Activated CD4-positive, alpha-beta T cell treated with anti-CD3 and anti-CD28 coated beads for 36 hours (primary cell): ENCODE data around the gene SLC30A10. TPM values are rescaled to one million over a fixed set of nuclear protein-coding genes. Genes with fewer than 3 reads are reported as not detected.
"Not testable (repeated sequence)": the region's sequence is repeated elsewhere in the genome, so short reads cannot be mapped to it uniquely, and the experiment has no call there.

Experiments
- ATAC-seq: fragments of 200-7000 bp; cut with Tn5 transposase; one replicate; pipeline ENCODE4 v1.10.0; 2021; ENCODE audit warnings: mild to moderate bottlenecking, moderate library complexity
- CTCF ChIA-PET: fragments of 350-600 bp; sonication (Branson Sonifier 250); formaldehyde crosslinking; loops from one replicate; lab custom pipeline; 2021; ENCODE audit warnings: antibody characterized with exemption; lab: Charles Lee
- POLR2A ChIA-PET: fragments of 350-600 bp; sonication (Branson Sonifier 250); formaldehyde crosslinking; loops from one replicate; lab custom pipeline; 2021; ENCODE audit warnings: antibody characterized with exemption, inconsistent platforms; lab: Charles Lee
- DNase-seq: peaks from one replicate; pipeline ENCODE4 v3.0.0-alpha.2; 2020
- H3K27ac Mint-ChIP-seq: one replicate; pipeline ENCODE4 v1.8.0; 2021; ENCODE audit warnings: mixed read lengths
- H3K27me3 Mint-ChIP-seq: one replicate; pipeline ENCODE4 v1.8.0; 2021; ENCODE audit warnings: mixed read lengths
- H3K36me3 Mint-ChIP-seq: one replicate; pipeline ENCODE4 v1.8.0; 2021; ENCODE audit warnings: low read depth, mixed read lengths
- H3K4me1 Mint-ChIP-seq: one replicate; pipeline ENCODE4 v1.8.0; 2021; ENCODE audit warnings: mixed read lengths
- H3K4me3 Mint-ChIP-seq: one replicate; pipeline ENCODE4 v1.8.0; 2021; ENCODE audit warnings: mild to moderate bottlenecking, moderate library complexity, mixed read lengths
- H3K9me3 Mint-ChIP-seq: one replicate; pipeline ENCODE4 v1.8.0; 2021; ENCODE audit warnings: low read depth, mixed read lengths
- intact Hi-C, 2 experiments: fragments of 100-400 bp; cut with DNase I in 1 of 2; cut with micrococcal nuclease in 1 of 2; formaldehyde crosslinking; loops; one replicate each; pipeline versions ENCODE4 v1.14.2 to v1.15.1; 2022 to 2024; cut with DNase I, micrococcal nuclease
- total RNA-seq, 2 experiments: library from RNA; stranded (reverse); gene quantifications; one replicate each; pipeline ENCODE4 v1.2.3, GENCODE V29; 2021

The SLC30A10 gene
- total RNA-seq, 2 experiments from 2014 or later: not detected

DNA sequence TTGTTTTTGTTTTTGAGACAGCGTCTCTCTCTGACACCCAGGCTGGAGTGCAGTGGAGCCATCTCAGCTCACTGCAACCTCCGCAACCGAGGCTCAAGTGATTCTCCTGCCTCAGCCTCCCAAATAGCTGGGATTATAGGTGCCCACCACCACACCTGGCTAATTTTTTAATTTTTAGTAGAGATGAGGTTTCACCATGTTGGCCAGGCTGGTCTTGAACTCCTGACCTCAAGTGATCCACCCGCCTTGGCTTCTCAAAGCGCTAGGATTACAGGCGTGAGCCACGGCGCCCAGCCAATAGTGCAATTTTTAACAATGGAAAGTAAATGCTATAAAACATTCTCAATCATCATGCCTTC, 21.8 kb downstream of the SLC30A10 start:
- H3K4me3 Mint-ChIP-seq, ATAC-seq, H3K27ac Mint-ChIP-seq, intact Hi-C loops, H3K4me1 Mint-ChIP-seq, CTCF ChIA-PET, H3K9me3 Mint-ChIP-seq, DNase-seq, H3K36me3 Mint-ChIP-seq, H3K27me3 Mint-ChIP-seq, POLR2A ChIA-PET: not testable (repeated sequence)

- intact Hi-C loops: no loop called here
- H3K27ac Mint-ChIP-seq: no peak overlapping the region
- peaks cover 7% of the 10 kb centered on the region for H3K27me3 Mint-ChIP-seq
- H3K36me3 Mint-ChIP-seq: no peaks in the 10 kb centered on the region
- H3K4me1 Mint-ChIP-seq: no peaks in the 10 kb centered on the region
- ATAC-seq (no peak), DNase-seq (no peak)
- H3K9me3 Mint-ChIP-seq: no peaks in the 10 kb centered on the region
- no peak overlapping the region for H3K4me3 Mint-ChIP-seq
- ChIA-PET POLR2A (no interaction called here), CTCF (no interaction called here)
Measured at GRCh38 chr1:219905524-219905923, 22.8 kb downstream of the SLC30A10 start.

DNA sequence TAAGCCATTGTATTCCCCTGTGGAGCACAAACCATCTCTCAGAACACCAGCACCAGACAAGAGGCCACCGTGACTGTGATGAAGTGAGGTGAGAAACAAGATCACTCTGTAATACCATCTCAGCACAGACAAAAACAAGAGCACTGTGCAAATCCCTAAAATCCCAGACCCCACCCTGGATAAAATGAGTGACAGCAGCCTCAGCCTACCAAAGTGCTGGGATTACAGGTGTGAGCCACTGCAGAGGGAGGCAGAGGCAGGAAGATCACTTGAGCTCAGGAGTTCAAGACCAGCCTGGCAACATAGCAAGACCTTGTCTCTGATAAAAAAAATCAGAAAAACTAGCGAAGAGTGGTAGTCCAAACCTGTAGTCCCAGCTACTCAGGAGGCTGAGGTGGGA, 23.4 kb downstream of the SLC30A10 start:
- POLR2A ChIA-PET: no interaction called here
- no peak for ATAC-seq

GRCh38 chr1:219903353-219903871, 24.9 kb downstream of the SLC30A10 start:
- no peak overlapping the region for H3K4me3 Mint-ChIP-seq
- ChIA-PET CTCF (interaction anchor here (0.7 kb wide), 1 partner anchor 1985 kb away, joined by 3 read pairs; no protein-coding TSS in a partner anchor), POLR2A (no interaction called here)
- no peaks in the 10 kb centered on the region for H3K36me3 Mint-ChIP-seq
- H3K27me3 Mint-ChIP-seq: peaks cover 7% of the 10 kb centered on the region
- no peak for DNase-seq
- H3K27ac Mint-ChIP-seq: no peak overlapping the region
- H3K4me1 Mint-ChIP-seq: no peaks in the 10 kb centered on the region
- ATAC-seq: no peak
- intact Hi-C loops: no loop called here
- H3K9me3 Mint-ChIP-seq: no peaks in the 10 kb centered on the region

More for the DNA sequence above, 23.4 kb downstream of the SLC30A10 start:
- Mint-ChIP-seq H3K27ac (no peak overlapping the region), H3K27me3 (peaks cover 7% of the 10 kb centered on the region), H3K36me3 (no peaks in the 10 kb centered on the region), H3K4me3 (no peak overlapping the region), H3K4me1 (no peaks in the 10 kb centered on the region), H3K9me3 (no peaks in the 10 kb centered on the region)
- intact Hi-C loops: no loop called here
- DNase-seq: no peak
- CTCF ChIA-PET: no interaction called here

- CTCF ChIA-PET: no interaction called here
- intact Hi-C loops: no loop called here
- Mint-ChIP-seq H3K36me3 (no peaks in the 10 kb centered on the region), H3K27ac (no peak overlapping the region), H3K4me3 (no peak overlapping the region), H3K9me3 (no peaks in the 10 kb centered on the region), H3K4me1 (no peaks in the 10 kb centered on the region), H3K27me3 (peaks cover 9% of the 10 kb centered on the region)
- POLR2A ChIA-PET: no interaction called here
- no peak for ATAC-seq
- DNase-seq: no peak
Measured at GRCh38 chr1:219902951-219903350, 25.4 kb downstream of the SLC30A10 start.

- no peaks in the 10 kb centered on the region for H3K4me1 Mint-ChIP-seq
- H3K36me3 Mint-ChIP-seq: no peaks in the 10 kb centered on the region
- DNase-seq (no peak), ATAC-seq (no peak)
- no peak overlapping the region for H3K27ac Mint-ChIP-seq
- no peak overlapping the region for H3K4me3 Mint-ChIP-seq
- intact Hi-C loops: no loop called here
- peaks cover 2% of the 10 kb centered on the region for H3K27me3 Mint-ChIP-seq
- CTCF ChIA-PET: interaction anchor here (1.2 kb wide), 1 partner anchor 8 kb away, joined by 4 read pairs; no protein-coding TSS in a partner anchor
- H3K9me3 Mint-ChIP-seq: no peaks in the 10 kb centered on the region
- POLR2A ChIA-PET: no interaction called here
Measured at GRCh38 chr1:219900882-219901281, 27.5 kb downstream of the SLC30A10 start.

GRCh38 chr1:219900201-219900600, 28.2 kb downstream of the SLC30A10 start:
- no peak overlapping the region for H3K27ac Mint-ChIP-seq
- intact Hi-C loops: no loop called here
- peaks cover 2% of the 10 kb centered on the region for H3K27me3 Mint-ChIP-seq
- CTCF ChIA-PET: interaction anchor here (1.2 kb wide), 1 partner anchor 9 kb away, joined by 4 read pairs; no protein-coding TSS in a partner anchor
- H3K36me3 Mint-ChIP-seq: no peaks in the 10 kb centered on the region
- DNase-seq (no peak), ATAC-seq (no peak)
- no peaks in the 10 kb centered on the region for H3K4me1 Mint-ChIP-seq
- POLR2A ChIA-PET: no interaction called here
- H3K4me3 Mint-ChIP-seq: no peak overlapping the region
- H3K9me3 Mint-ChIP-seq: no peaks in the 10 kb centered on the region

DNA sequence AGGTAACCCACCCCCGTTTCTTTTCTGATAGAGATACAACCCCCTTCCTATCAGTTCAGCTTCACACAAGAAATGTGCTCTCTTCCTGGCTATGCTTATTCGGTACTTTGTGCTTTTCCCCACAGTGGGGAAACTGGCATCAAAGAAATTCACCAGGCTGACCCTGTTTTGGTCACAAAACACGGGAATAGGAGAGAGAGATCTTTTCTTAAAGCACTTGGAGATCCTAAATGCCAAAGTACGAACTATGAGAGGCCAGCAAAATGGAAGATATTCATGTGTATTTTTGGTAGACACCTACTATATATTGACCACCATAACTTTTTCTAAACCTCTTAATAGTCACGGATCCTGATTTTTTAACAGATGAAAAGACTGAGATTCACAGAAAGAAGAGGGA, 30.0 kb downstream of the SLC30A10 start:
- H3K36me3 Mint-ChIP-seq: no peaks in the 10 kb centered on the region
- H3K9me3 Mint-ChIP-seq: no peaks in the 10 kb centered on the region
- ATAC-seq: no peak
- no peaks in the 10 kb centered on the region for H3K4me1 Mint-ChIP-seq
- CTCF ChIA-PET: no interaction called here
- no peak overlapping the region for H3K27ac Mint-ChIP-seq
- H3K4me3 Mint-ChIP-seq: no peak overlapping the region
- DNase-seq: no peak
- H3K27me3 Mint-ChIP-seq: peaks cover 2% of the 10 kb centered on the region
- POLR2A ChIA-PET: interaction anchor here (0.6 kb wide), 1 partner anchor 678 kb away, joined by 4 read pairs; no protein-coding TSS in a partner anchor
- intact Hi-C loops: no loop called here

- H3K27ac Mint-ChIP-seq: no peak overlapping the region
- DNase-seq (no peak), ATAC-seq (no peak)
- H3K4me3 Mint-ChIP-seq: no peak overlapping the region
- POLR2A ChIA-PET: interaction anchor here (0.6 kb wide), 1 partner anchor 679 kb away, joined by 4 read pairs; no protein-coding TSS in a partner anchor
- no peaks in the 10 kb centered on the region for H3K4me1 Mint-ChIP-seq
- no peaks in the 10 kb centered on the region for H3K9me3 Mint-ChIP-seq
- H3K36me3 Mint-ChIP-seq: no peaks in the 10 kb centered on the region
- intact Hi-C loops: no loop called here
- CTCF ChIA-PET: no interaction called here
- peaks cover 2% of the 10 kb centered on the region for H3K27me3 Mint-ChIP-seq
Measured at GRCh38 chr1:219897914-219898313, 30.4 kb downstream of the SLC30A10 start.

- H3K4me1 Mint-ChIP-seq, H3K4me3 Mint-ChIP-seq, CTCF ChIA-PET, H3K36me3 Mint-ChIP-seq, H3K27ac Mint-ChIP-seq, POLR2A ChIA-PET, DNase-seq, ATAC-seq, H3K9me3 Mint-ChIP-seq, H3K27me3 Mint-ChIP-seq, intact Hi-C loops: not testable (repeated sequence)
Measured at GRCh38 chr1:219892271-219892670, 36.1 kb downstream of the SLC30A10 start.

DNA sequence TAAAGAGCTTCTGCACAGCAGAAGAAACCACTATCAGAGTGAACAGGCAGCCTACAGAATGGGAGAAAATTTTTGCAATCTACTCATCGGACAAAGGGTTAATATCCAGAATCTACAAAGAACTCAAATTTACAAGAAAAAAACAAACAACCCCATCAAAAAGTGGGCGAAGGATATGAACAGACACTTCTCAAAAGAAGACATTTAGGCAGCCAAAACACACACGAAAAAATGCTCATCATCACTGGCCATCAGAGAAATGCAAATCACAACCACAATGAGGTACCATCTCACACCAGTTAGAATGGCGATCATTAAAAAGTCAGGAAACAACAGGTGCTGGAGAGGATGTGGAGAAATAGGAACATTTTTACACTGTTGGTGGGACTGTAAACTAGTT, 36.5 kb downstream of the SLC30A10 start:
- H3K27me3 Mint-ChIP-seq, H3K36me3 Mint-ChIP-seq, H3K4me1 Mint-ChIP-seq, ATAC-seq, DNase-seq, H3K27ac Mint-ChIP-seq, H3K4me3 Mint-ChIP-seq, intact Hi-C loops, CTCF ChIA-PET, POLR2A ChIA-PET, H3K9me3 Mint-ChIP-seq: not testable (repeated sequence)

- CTCF ChIA-PET, POLR2A ChIA-PET, H3K9me3 Mint-ChIP-seq, ATAC-seq, DNase-seq, intact Hi-C loops, H3K4me3 Mint-ChIP-seq, H3K36me3 Mint-ChIP-seq, H3K4me1 Mint-ChIP-seq, H3K27ac Mint-ChIP-seq: not testable (repeated sequence)
- peaks cover 16% of the 10 kb centered on the region for H3K27me3 Mint-ChIP-seq
Measured at GRCh38 chr1:219888667-219889066, 39.7 kb downstream of the SLC30A10 start.
